ENCODE data around the gene OR2L8.

Gene OR2L8

GRCh38 chr1:247948558-247948957 lies at the start of gene OR2L8:
TSS of gene OR2L8 (plus strand) at chr1:247948858. CDS start at chr1:247948858, 0 bp downstream.
- no peak within 1 kb of the TSS for H3K4me3 ChIP-seq (ENCODE audit: low read depth, low read length)
- DNase-seq (ENCODE audit: low read depth): no peak
- TF ChIP-seq, protein P1, sequence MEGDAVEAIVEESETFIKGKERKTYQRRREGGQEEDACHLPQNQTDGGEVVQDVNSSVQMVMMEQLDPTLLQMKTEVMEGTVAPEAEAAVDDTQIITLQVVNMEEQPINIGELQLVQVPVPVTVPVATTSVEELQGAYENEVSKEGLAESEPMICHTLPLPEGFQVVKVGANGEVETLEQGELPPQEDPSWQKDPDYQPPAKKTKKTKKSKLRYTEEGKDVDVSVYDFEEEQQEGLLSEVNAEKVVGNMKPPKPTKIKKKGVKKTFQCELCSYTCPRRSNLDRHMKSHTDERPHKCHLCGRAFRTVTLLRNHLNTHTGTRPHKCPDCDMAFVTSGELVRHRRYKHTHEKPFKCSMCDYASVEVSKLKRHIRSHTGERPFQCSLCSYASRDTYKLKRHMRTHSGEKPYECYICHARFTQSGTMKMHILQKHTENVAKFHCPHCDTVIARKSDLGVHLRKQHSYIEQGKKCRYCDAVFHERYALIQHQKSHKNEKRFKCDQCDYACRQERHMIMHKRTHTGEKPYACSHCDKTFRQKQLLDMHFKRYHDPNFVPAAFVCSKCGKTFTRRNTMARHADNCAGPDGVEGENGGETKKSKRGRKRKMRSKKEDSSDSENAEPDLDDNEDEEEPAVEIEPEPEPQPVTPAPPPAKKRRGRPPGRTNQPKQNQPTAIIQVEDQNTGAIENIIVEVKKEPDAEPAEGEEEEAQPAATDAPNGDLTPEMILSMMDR (IDR thresholded peaks at IDR 0.05; ENCODE audit: low read depth, low read length, missing control alignments): no peak

DNA sequence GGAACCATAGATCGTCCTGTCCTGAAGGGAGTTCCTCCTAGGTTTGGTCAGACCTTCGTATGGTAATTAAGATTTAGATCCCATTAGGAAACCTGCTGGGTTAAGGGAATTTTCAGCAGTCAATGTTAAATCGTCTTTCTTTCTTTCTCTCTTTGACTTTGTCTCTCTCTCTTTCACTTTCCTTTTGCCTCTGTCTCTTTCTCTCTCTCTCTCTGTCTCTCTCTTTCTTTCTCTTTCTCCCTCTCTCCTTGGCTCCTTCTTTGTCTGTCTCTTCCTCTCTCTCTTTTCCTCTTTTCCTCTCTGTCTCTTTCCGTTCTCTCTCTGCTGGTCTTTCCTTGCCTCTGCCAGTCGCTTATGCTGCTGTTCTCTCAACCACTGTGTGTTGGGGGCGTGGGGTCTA lies 44.5 kb upstream of the OR2L8 start:
- DNase-seq (ENCODE audit: low read depth): no peak
- TF ChIP-seq, protein P1 (IDR thresholded peaks at IDR 0.05; ENCODE audit: low read depth, low read length, missing control alignments): no peak
- no peak overlapping the region for H3K4me3 ChIP-seq (ENCODE audit: low read depth, low read length)

DNA sequence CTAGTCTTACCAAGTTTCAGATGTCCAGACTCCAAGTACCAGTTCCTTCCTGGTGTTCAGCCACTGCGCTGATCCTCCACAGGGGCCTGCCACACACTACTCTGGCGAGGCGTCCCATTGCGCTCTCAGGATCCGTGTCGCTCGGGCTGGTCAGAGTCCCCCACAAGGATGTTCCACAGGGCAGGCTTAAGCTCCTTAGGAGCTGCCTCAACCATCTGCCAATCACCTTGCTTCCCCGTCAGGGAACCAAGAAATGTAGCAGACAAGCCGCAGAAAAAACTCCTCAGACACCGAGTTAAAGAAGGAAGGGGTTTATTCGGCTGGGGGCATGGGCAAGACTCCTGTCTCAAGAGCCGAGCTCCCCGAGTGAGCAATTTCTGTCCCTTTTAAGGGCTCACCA lies 43.5 kb upstream of the OR2L8 start:
- TF ChIP-seq, protein P1 (IDR thresholded peaks at IDR 0.05; ENCODE audit: low read depth, low read length, missing control alignments): no peak
- no peak overlapping the region for H3K4me3 ChIP-seq (ENCODE audit: low read depth, low read length)

DNA sequence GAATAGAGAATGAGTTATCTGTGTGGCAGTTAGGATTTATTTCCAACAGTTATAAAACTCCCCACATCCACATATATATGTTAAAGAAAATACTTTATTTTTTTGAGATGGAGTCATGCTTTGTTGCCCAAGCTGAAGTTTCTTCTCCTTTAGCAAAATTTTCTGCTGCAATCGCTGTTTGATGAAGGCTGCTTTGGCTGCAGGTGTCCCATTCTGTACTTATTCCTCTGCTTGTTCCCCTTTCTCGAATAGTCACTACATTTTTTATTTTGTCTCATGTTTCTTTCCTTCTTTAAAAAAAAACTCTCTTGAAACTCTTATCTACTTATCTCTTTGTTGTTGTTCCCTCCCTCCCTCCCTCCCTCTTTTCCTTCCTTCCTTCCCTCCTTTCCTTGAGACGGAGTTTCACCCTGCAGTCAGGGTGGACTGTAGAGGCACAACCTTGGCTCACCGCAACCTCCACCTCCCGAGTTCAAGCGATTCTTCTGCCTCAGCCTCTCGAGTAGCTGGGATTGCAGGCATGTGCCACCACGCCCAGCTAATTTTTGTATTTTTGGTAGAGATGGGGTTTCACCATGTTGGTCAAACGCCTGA lies 42.7 kb upstream of the OR2L8 start:
- DNase-seq (ENCODE audit: low read depth): no peak
- H3K4me3 ChIP-seq (ENCODE audit: low read depth, low read length): no peak overlapping the region
- TF ChIP-seq, protein P1 (IDR thresholded peaks at IDR 0.05; ENCODE audit: low read depth, low read length, missing control alignments): no peak

More for the DNA sequence above, 43.5 kb upstream of the OR2L8 start:
- DNase-seq (ENCODE audit: low read depth): no peak

DNA sequence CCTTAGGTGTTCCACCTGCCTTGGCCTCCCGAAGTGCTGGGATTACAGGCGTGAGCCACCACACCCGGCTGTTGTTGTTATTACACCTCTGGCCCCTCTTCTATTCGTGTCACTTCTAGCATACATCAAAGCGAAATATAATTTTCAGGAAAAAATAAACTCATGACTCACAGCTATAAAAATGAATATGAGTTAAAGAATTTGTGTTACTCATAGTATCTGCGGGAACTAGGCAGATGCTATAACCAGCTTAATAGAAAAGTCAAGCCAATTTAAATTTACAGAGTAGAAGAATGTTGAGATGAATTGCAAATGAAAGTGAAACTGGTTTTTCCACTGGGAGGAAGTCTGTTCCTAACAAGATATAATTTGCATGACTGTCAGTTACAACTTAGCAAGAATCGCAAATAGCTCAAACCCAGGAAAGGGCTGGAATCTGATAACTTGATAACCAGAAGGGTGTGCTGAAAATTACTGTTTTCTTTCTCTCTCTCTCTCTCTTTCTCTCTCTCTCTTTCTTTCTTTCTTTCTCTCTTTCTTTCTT lies 42.1 kb upstream of the OR2L8 start:
- no peak overlapping the region for H3K4me3 ChIP-seq (ENCODE audit: low read depth, low read length)
- TF ChIP-seq, protein P1 (IDR thresholded peaks at IDR 0.05; ENCODE audit: low read depth, low read length, missing control alignments): no peak
- no peak for DNase-seq (ENCODE audit: low read depth)

DNA sequence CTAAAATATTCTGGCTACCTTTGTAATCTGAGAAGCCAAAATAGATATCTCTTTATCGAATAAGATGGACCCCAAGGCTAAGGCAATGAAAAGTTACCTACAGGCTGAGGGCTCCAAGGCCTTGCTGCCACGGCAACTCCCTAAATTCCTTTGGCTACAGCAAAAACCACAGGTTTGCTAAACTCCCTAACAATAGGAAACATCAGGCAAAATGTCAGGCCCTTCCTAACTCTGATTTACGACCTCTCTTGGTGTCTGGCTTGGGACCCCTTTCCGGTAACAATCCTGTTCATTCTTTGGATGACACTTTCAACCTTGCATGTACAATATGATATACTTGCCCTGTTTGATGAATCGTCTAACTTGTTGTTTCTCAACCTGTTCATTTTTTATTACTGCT lies 39.9 kb upstream of the OR2L8 start:
- H3K4me3 ChIP-seq (ENCODE audit: low read depth, low read length): no peak overlapping the region
- TF ChIP-seq, protein P1 (IDR thresholded peaks at IDR 0.05; ENCODE audit: low read depth, low read length, missing control alignments): no peak
- no peak for DNase-seq (ENCODE audit: low read depth)

DNA sequence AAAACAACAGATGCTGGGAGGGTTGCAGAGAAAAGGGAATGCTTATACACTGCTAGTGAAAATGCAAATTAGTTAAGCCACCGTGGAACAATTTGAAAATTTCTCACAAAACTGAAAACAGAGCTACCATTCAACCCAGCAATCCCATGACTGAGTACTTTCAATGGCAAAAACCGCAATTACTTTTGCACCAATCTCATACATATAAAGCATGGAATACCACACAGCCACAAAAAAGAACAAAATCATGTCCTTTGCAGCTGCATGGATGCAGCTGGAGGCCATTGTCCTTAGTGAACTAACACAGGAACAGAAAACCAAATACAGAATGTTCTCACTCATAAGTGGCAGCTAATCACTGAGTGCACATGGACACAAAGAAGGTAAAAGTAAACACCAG lies 34.9 kb upstream of the OR2L8 start:
- TF ChIP-seq, protein P1 (IDR thresholded peaks at IDR 0.05; ENCODE audit: low read depth, low read length, missing control alignments): no peak

More for the DNA sequence above, 34.9 kb upstream of the OR2L8 start:
- H3K4me3 ChIP-seq (ENCODE audit: low read depth, low read length): no peak overlapping the region
- DNase-seq (ENCODE audit: low read depth): no peak
